DOHH2 (cell line): ENCODE data around the gene TUNAR.

ENCODE experiments used
- H3F3A ChIP-seq: fragments of 200-600 bp; sonication (generic), shearing (Covaris generic); 2 replicates; pipeline ENCODE4 v1.6.0; 2016; ENCODE audit warnings: antibody characterized with exemption, mild to moderate bottlenecking; ENCODE audit not compliant: control insufficient read depth, insufficient read depth
- H3K27ac ChIP-seq: fragments of 200-600 bp; sonication (generic); 2 replicates; pipeline ENCODE4 v1.5.1; 2014; ENCODE audit warnings: low read depth, mild to moderate bottlenecking, low read length, moderate library complexity
- H3K27me3 ChIP-seq: fragments of 200-600 bp; sonication (generic); 2 replicates; pipeline ENCODE4 v1.6.1; 2014; ENCODE audit warnings: mild to moderate bottlenecking, low read length, mixed read lengths; ENCODE audit not compliant: control insufficient read depth
- H3K36me3 ChIP-seq: fragments of 200-600 bp; sonication (generic); 2 replicates; pipeline ENCODE4 v1.6.1; 2014; ENCODE audit warnings: mild to moderate bottlenecking, low read length, moderate library complexity, mixed read lengths; ENCODE audit not compliant: control insufficient read depth
- H3K4me1 ChIP-seq: fragments of 200-600 bp; sonication (generic); 2 replicates; pipeline ENCODE4 v1.6.1; 2014; ENCODE audit warnings: mild to moderate bottlenecking, low read length, mixed read lengths; ENCODE audit not compliant: control insufficient read depth
- H3K4me2 ChIP-seq: fragments of 200-600 bp; sonication (generic); 2 replicates; pipeline ENCODE4 v1.6.0; 2014; ENCODE audit warnings: mild to moderate bottlenecking, low read length, moderate library complexity
- H3K4me3 ChIP-seq: fragments of 200-600 bp; sonication (generic); 2 replicates; pipeline ENCODE4 v1.5.1; 2014; ENCODE audit warnings: mild to moderate bottlenecking, low read length, mixed read lengths
- H3K79me2 ChIP-seq: fragments of 200-600 bp; sonication (generic); 2 replicates; pipeline ENCODE4 v1.6.1; 2014; ENCODE audit warnings: mild to moderate bottlenecking, low read length, mixed read lengths; ENCODE audit not compliant: control insufficient read depth
- H3K9me2 ChIP-seq: fragments of 200-600 bp; sonication (generic); replicated peaks from 2 replicates; pipeline ENCODE4 v1.6.1; 2014; ENCODE audit warnings: mild to moderate bottlenecking, low read length, mixed read lengths; ENCODE audit not compliant: control insufficient read depth
- H3K9me3 ChIP-seq: fragments of 200-600 bp; sonication (generic); 2 replicates; pipeline ENCODE4 v1.6.1; 2014; ENCODE audit warnings: antibody characterized with exemption, low read length, mixed read lengths; ENCODE audit not compliant: control insufficient read depth, insufficient read depth
- H4K20me1 ChIP-seq: fragments of 200-600 bp; sonication (generic); 2 replicates; pipeline ENCODE4 v1.6.0; 2014; ENCODE audit warnings: low read depth, mild to moderate bottlenecking, antibody characterized with exemption, low read length, moderate library complexity; ENCODE audit not compliant: control insufficient read depth, insufficient read depth
- EZH2phosphoT487 ChIP-seq: fragments of 200-600 bp; sonication (generic); IDR thresholded peaks from 2 replicates; pipeline ENCODE4 v1.6.1; 2017; ENCODE audit warnings: borderline replicate concordance, mild to moderate bottlenecking, antibody characterized with exemption, low read length, moderate library complexity, mixed read lengths
- TF ChIP-seq, protein P1 (sequence below): fragments of 200-600 bp; sonication (generic); IDR thresholded peaks from one replicate; pipeline ENCODE4 v1.5.1; 2014; ENCODE audit warnings: antibody characterized with exemption, mild to moderate bottlenecking, low read depth, low read length; ENCODE audit not compliant: poor library complexity, severe bottlenecking

The TUNAR gene

DNA sequence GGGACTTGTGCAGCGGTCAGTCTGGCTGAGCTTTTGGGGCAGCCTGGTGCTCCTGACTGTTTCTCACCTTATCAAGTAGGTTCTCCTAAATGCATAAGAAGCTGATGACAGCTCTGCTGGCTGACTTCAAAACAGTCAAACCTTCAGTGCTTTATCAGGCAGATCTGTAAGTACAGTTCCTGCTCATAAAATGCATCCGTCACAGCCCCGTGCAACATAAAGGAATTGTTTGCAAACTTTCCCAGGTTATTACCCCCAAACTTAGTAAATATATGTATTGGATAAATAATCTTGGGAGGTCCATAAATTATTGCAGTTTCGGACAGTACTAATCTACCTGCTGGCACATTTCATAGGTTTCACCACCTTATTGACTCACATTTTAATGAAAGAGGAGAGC, 10.7 kb downstream of the TUNAR start:
- no peaks in the 10 kb centered on the region for H4K20me1 ChIP-seq
- H3K27me3 ChIP-seq = no peaks in the 10 kb centered on the region
- no peaks in the 10 kb centered on the region for H3K36me3 ChIP-seq
- peaks cover 41% of the 10 kb centered on the region for H3K4me1 ChIP-seq
- H3K4me2 ChIP-seq = no peak overlapping the region
- no peaks in the 10 kb centered on the region for H3K9me2 ChIP-seq
- no peak overlapping the region for H3K27ac ChIP-seq
- H3K4me3 ChIP-seq = no peak overlapping the region
- no peaks in the 10 kb centered on the region for H3K79me2 ChIP-seq
- TF ChIP-seq EZH2phosphoT487 = no peak
- TF ChIP-seq, protein P1, sequence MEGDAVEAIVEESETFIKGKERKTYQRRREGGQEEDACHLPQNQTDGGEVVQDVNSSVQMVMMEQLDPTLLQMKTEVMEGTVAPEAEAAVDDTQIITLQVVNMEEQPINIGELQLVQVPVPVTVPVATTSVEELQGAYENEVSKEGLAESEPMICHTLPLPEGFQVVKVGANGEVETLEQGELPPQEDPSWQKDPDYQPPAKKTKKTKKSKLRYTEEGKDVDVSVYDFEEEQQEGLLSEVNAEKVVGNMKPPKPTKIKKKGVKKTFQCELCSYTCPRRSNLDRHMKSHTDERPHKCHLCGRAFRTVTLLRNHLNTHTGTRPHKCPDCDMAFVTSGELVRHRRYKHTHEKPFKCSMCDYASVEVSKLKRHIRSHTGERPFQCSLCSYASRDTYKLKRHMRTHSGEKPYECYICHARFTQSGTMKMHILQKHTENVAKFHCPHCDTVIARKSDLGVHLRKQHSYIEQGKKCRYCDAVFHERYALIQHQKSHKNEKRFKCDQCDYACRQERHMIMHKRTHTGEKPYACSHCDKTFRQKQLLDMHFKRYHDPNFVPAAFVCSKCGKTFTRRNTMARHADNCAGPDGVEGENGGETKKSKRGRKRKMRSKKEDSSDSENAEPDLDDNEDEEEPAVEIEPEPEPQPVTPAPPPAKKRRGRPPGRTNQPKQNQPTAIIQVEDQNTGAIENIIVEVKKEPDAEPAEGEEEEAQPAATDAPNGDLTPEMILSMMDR = no peak
- H3F3A ChIP-seq = no peaks in the 10 kb centered on the region
- H3K9me3 ChIP-seq = no peaks in the 10 kb centered on the region

DNA sequence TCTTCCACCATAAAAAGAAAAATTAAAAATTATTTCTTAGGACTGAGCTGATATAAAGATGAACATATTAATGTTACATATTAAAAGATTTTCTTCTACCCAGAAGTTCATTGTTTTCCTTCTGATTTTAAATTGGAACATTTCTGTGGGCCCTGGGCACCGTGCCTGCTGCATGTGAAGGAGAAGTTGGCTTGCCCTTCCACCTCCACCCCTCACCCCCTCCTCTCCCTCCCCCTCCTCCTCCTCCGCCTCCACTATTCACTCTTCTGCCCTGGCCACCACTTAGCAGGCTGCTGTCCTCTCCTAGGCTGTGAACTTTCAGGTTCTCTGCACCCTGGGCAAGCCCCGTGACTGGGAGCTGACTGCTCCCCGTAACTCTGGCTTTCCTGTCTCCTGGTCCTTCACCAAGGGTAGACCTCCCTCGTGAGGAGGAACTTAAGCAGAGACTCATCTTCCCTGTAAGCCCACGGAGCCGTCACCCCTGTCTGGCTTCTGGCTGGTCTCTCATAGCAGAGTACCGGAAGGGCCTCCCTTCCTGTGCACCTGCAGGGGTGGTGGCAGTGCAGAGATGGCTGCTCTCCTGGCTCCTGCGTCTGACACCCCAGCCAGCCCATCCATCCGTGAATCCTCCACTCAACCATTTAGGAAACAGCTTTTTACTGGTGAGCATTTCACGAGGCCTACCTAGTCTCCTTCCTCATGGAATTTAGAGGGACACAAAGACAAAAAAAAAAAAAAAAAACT, 12.8 kb downstream of the TUNAR start:
- Histone ChIP-seq H3K4me2 (peak overlapping the region; percentile 68), H3K9me2 (no peaks in the 10 kb centered on the region), H3K4me1 (peaks cover 28% of the 10 kb centered on the region), H3K9me3 (no peaks in the 10 kb centered on the region), H4K20me1 (no peaks in the 10 kb centered on the region), H3K36me3 (no peaks in the 10 kb centered on the region), H3K27me3 (no peaks in the 10 kb centered on the region; the same call in 1 of the 2 replicates), H3F3A (no peaks in the 10 kb centered on the region), H3K27ac (peak overlapping the region; percentile 75), H3K79me2 (no peaks in the 10 kb centered on the region), H3K4me3 (peak overlapping the region; percentile 58)
- TF ChIP-seq, protein P1 = no peak
- TF ChIP-seq EZH2phosphoT487 = no peak

DNA sequence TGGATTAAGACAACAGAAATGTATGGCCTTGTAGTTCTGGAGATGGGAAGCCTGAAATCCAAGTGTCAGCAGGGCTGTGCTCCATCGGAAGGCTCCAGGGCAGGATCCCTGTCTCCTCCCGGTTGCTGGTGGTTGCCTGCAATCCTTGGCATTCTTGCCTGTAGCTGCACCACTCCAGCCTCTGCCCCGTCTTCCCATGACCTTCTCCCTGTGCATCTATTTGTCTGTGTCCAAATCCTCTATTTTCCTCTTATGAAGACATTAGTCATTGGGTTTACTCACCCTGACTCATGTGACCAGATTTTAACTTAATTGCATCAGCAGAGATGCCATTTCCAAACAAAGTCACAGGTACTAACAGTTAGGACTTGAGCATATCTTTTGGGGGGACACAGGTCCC, 15.1 kb downstream of the TUNAR start:
- H3K4me2 ChIP-seq = no peak overlapping the region
- H3K9me2 ChIP-seq = no peaks in the 10 kb centered on the region
- no peaks in the 10 kb centered on the region for H3K79me2 ChIP-seq
- TF ChIP-seq EZH2phosphoT487 = no peak
- TF ChIP-seq, protein P1 = no peak
- H4K20me1 ChIP-seq = no peaks in the 10 kb centered on the region
- H3K36me3 ChIP-seq = no peaks in the 10 kb centered on the region
- peaks cover 28% of the 10 kb centered on the region for H3K4me1 ChIP-seq
- H3K27ac ChIP-seq = no peak overlapping the region
- H3K4me3 ChIP-seq = no peak overlapping the region
- H3F3A ChIP-seq = no peaks in the 10 kb centered on the region
- H3K9me3 ChIP-seq = no peaks in the 10 kb centered on the region
- peaks cover 10% of the 10 kb centered on the region for H3K27me3 ChIP-seq
